PFSK-1 (cell line): ENCODE measurements around the gene XKR3.

ENCODE experiments used
- FOXP2 ChIP-seq: optimal IDR thresholded peaks from 2 replicates; pipeline ENCODE3; 2011; ENCODE audit warnings: borderline replicate concordance, control low read depth, inconsistent platforms; ENCODE audit not compliant: insufficient read depth; ENCODE audit errors: extremely low read length, extremely low read depth
- POLR2AphosphoS5 ChIP-seq: IDR thresholded peaks from 2 replicates; pipeline ENCODE4 v1.6.1; 2012; ENCODE audit warnings: low read depth, mild to moderate bottlenecking, control low read depth, low read length, moderate library complexity
- SIN3A ChIP-seq: IDR thresholded peaks from 2 replicates; pipeline ENCODE4 v1.6.1; 2012; ENCODE audit warnings: mild to moderate bottlenecking, low read length, moderate library complexity, borderline replicate concordance; ENCODE audit not compliant: insufficient read depth
- TAF1 ChIP-seq: IDR thresholded peaks from 2 replicates; pipeline ENCODE4 v1.6.1; 2012; ENCODE audit warnings: low read length, control low read depth, borderline replicate concordance; ENCODE audit not compliant: insufficient read depth
- TF ChIP-seq, protein P1 (sequence below), 2 experiments: IDR thresholded peaks; 2 replicates each; pipeline versions ENCODE4 v1.6.1 to v1.8.0; 2011 to 2012; ENCODE audit warnings: low read depth in 2 of 2, low read length in 2 of 2, control low read depth in 1 of 2, inconsistent platforms in 1 of 2, mild to moderate bottlenecking in 1 of 2, moderate library complexity in 1 of 2; ENCODE audit not compliant: insufficient read depth in 1 of 2

Gene XKR3

DNA sequence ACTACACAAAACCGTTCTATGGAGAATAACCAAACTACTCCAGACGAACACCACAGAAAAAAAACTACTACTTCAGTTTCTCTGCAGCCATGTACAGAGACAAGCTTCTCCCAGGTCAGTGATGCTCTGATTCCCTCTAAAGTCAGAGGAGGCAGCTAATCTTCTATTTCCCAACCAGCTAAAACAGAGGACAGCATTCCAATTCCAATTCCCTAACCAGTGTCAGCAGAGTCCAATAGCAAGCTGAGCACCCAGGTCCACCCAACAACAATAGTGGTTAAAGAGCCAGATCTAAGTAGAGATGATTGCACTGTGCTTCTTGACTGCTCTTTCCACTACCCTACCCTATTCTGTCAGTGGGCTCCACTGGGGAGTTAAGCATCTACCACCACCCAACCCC, 6.7 kb downstream of the XKR3 start:
- TF ChIP-seq TAF1 (no peak), POLR2AphosphoS5 (no peak), SIN3A (no peak), FOXP2 (no peak)
- TF ChIP-seq, protein P1, sequence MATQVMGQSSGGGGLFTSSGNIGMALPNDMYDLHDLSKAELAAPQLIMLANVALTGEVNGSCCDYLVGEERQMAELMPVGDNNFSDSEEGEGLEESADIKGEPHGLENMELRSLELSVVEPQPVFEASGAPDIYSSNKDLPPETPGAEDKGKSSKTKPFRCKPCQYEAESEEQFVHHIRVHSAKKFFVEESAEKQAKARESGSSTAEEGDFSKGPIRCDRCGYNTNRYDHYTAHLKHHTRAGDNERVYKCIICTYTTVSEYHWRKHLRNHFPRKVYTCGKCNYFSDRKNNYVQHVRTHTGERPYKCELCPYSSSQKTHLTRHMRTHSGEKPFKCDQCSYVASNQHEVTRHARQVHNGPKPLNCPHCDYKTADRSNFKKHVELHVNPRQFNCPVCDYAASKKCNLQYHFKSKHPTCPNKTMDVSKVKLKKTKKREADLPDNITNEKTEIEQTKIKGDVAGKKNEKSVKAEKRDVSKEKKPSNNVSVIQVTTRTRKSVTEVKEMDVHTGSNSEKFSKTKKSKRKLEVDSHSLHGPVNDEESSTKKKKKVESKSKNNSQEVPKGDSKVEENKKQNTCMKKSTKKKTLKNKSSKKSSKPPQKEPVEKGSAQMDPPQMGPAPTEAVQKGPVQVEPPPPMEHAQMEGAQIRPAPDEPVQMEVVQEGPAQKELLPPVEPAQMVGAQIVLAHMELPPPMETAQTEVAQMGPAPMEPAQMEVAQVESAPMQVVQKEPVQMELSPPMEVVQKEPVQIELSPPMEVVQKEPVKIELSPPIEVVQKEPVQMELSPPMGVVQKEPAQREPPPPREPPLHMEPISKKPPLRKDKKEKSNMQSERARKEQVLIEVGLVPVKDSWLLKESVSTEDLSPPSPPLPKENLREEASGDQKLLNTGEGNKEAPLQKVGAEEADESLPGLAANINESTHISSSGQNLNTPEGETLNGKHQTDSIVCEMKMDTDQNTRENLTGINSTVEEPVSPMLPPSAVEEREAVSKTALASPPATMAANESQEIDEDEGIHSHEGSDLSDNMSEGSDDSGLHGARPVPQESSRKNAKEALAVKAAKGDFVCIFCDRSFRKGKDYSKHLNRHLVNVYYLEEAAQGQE (IDR thresholded peaks at IDR 0.05; ENCODE audit: insufficient read depth in 1 of 2, low read depth in 2 of 2, low read length in 2 of 2) = no peak

DNA sequence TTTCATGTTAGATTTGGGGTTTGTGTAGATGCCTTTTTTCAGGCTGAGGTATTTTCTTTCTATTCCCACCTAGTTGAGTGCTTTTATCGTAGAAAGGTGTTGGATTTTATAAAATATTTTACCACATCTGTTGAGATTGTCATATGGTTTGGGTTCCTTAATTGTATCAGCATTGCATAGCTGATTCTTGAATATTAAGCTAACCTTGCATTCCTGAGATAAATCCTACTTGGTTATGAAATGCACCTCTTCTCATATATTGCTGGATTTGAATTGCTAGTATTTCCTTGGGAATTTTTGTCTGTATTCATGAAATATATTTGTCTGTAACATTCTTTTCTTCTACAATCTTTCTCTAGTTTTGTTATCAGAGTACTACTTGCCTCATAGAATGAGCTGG, 10.1 kb downstream of the XKR3 start:
- TF ChIP-seq, protein P1 (IDR thresholded peaks at IDR 0.05; ENCODE audit: insufficient read depth in 1 of 2, low read depth in 2 of 2, low read length in 2 of 2) = no peak
- TF ChIP-seq FOXP2 (no peak), POLR2AphosphoS5 (no peak), TAF1 (no peak), SIN3A (no peak)

DNA sequence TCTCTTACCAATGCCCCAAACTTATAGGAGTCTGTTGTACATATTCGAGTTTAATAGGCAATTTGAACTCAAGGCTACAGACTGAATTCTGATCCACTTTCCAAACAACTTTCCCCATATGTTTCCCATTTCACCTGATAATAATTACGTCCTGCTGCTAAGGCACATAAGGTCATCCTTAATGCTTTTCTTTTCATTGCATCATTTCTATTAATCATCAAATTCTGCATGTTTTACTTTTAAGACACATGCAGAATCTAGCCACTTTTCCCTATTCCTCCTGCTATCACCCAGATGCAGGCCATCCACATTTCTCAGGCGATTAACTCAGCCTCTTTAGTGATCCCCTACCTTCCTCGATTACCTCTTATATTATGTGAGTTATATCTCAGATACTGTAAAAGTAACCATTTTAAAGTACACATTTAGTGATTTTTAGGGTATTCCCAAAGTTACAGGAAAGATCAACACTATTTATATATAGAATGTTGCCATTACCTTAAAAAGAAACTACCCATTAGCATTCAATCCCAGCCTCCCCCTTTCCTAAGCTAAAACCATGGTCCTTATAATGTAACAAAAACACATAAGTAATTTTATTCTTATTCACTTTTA, 14.9 kb downstream of the XKR3 start:
- TF ChIP-seq SIN3A (no peak), TAF1 (no peak), FOXP2 (no peak), POLR2AphosphoS5 (no peak)
- TF ChIP-seq, protein P1 (IDR thresholded peaks at IDR 0.05; ENCODE audit: insufficient read depth in 1 of 2, low read depth in 2 of 2, low read length in 2 of 2) = no peak

DNA sequence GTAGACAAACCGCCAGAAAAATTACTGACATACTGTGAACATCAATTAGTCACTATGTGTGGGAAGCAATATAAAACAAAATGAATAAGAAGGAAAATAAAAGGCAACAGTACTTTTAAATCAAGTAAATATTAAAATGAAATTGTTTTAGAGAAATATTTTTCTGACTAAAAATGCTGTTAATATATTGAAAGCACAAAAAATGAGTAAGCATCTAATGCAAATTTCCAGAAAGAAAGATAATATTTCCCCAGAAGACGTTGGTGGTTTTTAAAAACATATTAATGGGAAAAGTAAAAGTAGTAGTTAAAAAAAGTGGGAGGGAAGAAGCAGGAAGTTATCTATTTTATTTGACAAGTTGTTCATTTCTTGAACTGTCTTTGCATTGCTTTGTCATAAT, 16.5 kb downstream of the XKR3 start:
- TF ChIP-seq POLR2AphosphoS5 (no peak), SIN3A (no peak), TAF1 (no peak), FOXP2 (no peak)
- TF ChIP-seq, protein P1 (IDR thresholded peaks at IDR 0.05; ENCODE audit: insufficient read depth in 1 of 2, low read depth in 2 of 2, low read length in 2 of 2) = no peak

DNA sequence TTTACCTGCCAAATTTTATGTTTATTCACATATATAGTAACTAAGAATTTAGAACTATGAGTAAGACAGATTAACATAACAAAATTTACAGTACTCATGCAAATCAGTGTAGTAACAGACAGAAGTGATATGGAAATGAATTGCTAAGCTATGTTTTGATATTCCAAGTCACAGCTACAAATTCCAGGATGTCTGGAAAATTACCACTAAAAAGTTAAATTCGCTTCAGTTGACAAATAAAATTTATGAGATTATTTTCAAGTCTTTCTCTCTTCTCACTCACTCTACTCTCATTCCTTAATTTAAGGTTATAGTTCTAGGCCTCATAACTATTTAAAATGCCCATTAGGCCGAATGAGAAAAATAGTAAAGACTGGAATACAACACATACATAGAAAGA, 18.1 kb downstream of the XKR3 start:
- no peak for TF ChIP-seq SIN3A
- no peak for TF ChIP-seq TAF1
- TF ChIP-seq POLR2AphosphoS5 = no peak
- TF ChIP-seq, protein P1 (IDR thresholded peaks at IDR 0.05; ENCODE audit: insufficient read depth in 1 of 2, low read depth in 2 of 2, low read length in 2 of 2) = no peak
- TF ChIP-seq FOXP2 = no peak
